A549 (cell line): ENCODE results near the gene ELF5. TPM values are rescaled to one million over a fixed set of nuclear protein-coding genes. Genes with fewer than 3 reads are reported as not detected.

Source experiments
- ATAC-seq, 2 experiments: fragments of 200-7000 bp in 1 of 2; fragments of >200 bp in 1 of 2; cut with Nextera tagmentation in 1 of 2; cut with Tn5 transposase in 1 of 2; 3 replicates each; pipeline versions ENCODE4 v1.8.0 to v1.9.1; 2018 to 2020; ENCODE audit warnings: mild to moderate bottlenecking in 1 of 2, moderate library complexity in 1 of 2
- CTCF ChIA-PET: fragments of 300-600 bp; sonication (Branson Sonifier 250); formaldehyde crosslinking; extraction: SDS; loops from one replicate; lab custom pipeline; 2021; ENCODE audit warnings: antibody characterized with exemption, inconsistent platforms; lab: Yijun Ruan, JAX
- POLR2A ChIA-PET: fragments of 350-600 bp; formaldehyde crosslinking; extraction: SDS; loops from one replicate; lab custom pipeline; 2021; ENCODE audit warnings: antibody characterized with exemption, inconsistent platforms; lab: Yijun Ruan, JAX
- DNase-seq, 2 experiments: peaks; one replicate each; pipeline versions ENCODE4 v3.0.0 to v3.0.0-alpha.2; 2011 to 2016; ENCODE audit warnings: low read depth in 1 of 2, low spot score in 1 of 2
- FAIRE-seq: peaks from 2 replicates; lab custom pipeline; 2011; peaks lifted over from hg19 to GRCh38; lab: Jason Lieb, UNC
- H3K27ac ChIP-seq, 2 experiments: fragments of >200 bp; sonication (Bioruptor Twin); formaldehyde crosslinking; 3 replicates each; pipeline ENCODE4 v1.5.1; 2016 to 2017
- H3K4me1 ChIP-seq: fragments of >200 bp; sonication (Bioruptor Twin); formaldehyde crosslinking; 3 replicates; pipeline ENCODE4 v1.6.1; 2016
- H3K4me2 ChIP-seq: fragments of >200 bp; sonication (Bioruptor Twin); formaldehyde crosslinking; 3 replicates; pipeline ENCODE4 v1.6.1; 2016
- H3K4me3 ChIP-seq: fragments of >200 bp; sonication (Bioruptor Twin); formaldehyde crosslinking; 3 replicates; pipeline ENCODE4 v1.5.1; 2016
- H3K9me3 ChIP-seq: fragments of >200 bp; sonication (Bioruptor Twin); formaldehyde crosslinking; 3 replicates; pipeline ENCODE4 v1.6.1; 2016
- CBX2 ChIP-seq: fragments of 200-600 bp; sonication (generic); IDR thresholded peaks from 2 replicates; pipeline ENCODE4 v1.6.1; 2016; ENCODE audit warnings: low read depth, mild to moderate bottlenecking, borderline replicate concordance
- CBX8 ChIP-seq: fragments of 200-600 bp; sonication (generic); IDR thresholded peaks from 2 replicates; pipeline ENCODE4 v1.6.1; 2016
- EHF ChIP-seq: fragments of 250-450 bp; sonication (Bioruptor Pico); IDR thresholded peaks from 2 replicates; pipeline ENCODE4 v1.5.0; 2020; ENCODE audit warnings: mild to moderate bottlenecking
- ESRRA ChIP-seq: fragments of 150-350 bp; IDR thresholded peaks from 2 replicates; pipeline ENCODE4 v1.6.1; 2014; ENCODE audit warnings: mild to moderate bottlenecking, low read length, borderline replicate concordance
- GATA3 ChIP-seq: IDR thresholded peaks from 2 replicates; pipeline ENCODE4 v1.6.1; 2012; ENCODE audit warnings: borderline replicate concordance
- HEYL ChIP-seq: fragments of 250-450 bp; sonication (Bioruptor Pico); IDR thresholded peaks from 2 replicates; pipeline ENCODE4 v1.8.0; 2021; ENCODE audit warnings: mild to moderate bottlenecking, moderate library complexity
- MAFK ChIP-seq: fragments of 450-650 bp; IDR thresholded peaks from 2 replicates; pipeline ENCODE4 v1.6.1; 2014; ENCODE audit not compliant: partially characterized antibody
- NPAS2 ChIP-seq: fragments of 250-450 bp; sonication (Bioruptor Pico); IDR thresholded peaks from 2 replicates; pipeline ENCODE4 v1.8.0; 2022; ENCODE audit warnings: mild to moderate bottlenecking, moderate library complexity, borderline replicate concordance
- POLR2A ChIP-seq: IDR thresholded peaks from 2 replicates; pipeline ENCODE4 v1.6.1; 2012; ENCODE audit warnings: mild to moderate bottlenecking, low read length
- RARB ChIP-seq: fragments of 250-450 bp; sonication (Bioruptor Pico); IDR thresholded peaks from 2 replicates; pipeline ENCODE4 v1.8.0; 2021; ENCODE audit warnings: mild to moderate bottlenecking, moderate library complexity
- ZSCAN20 ChIP-seq: fragments of 250-450 bp; sonication (Bioruptor Pico); IDR thresholded peaks from 2 replicates; pipeline ENCODE4 v1.8.0; 2022; ENCODE audit warnings: mild to moderate bottlenecking, moderate library complexity
- WGBS: methylation state at CpG from one replicate; pipeline ENCODE4 v1.1.6; 2017; ENCODE audit errors: missing lambda C conversion rate; 5-methylcytosine and 5-hydroxymethylcytosine counted together
- polyA plus RNA-seq, 4 experiments: library from polyadenylated mRNA; depleted of rRNA in 3 of 4; stranded (reverse); fragments of >200 nt; fragmentation: RNase III in 1 of 4; extraction: RNeasy Plus Mini Kit Qiagen cat#74134 plus additional on column Dnase treatment in 1 of 4; gene quantifications; 2 replicates in 3 of 4; 3 replicates in 1 of 4; pipeline ENCODE4 v1.2.3, GENCODE V29; 2011 to 2017
- TF ChIP-seq, protein P1 (sequence below): IDR thresholded peaks from 2 replicates; pipeline ENCODE4 v1.6.1; 2012
- TF ChIP-seq, protein P2 (sequence below): fragments of 150-350 bp; IDR thresholded peaks from 2 replicates; pipeline ENCODE4 v1.6.1; 2014; ENCODE audit warnings: low read depth, mild to moderate bottlenecking, low read length
- TF ChIP-seq, protein P3 (sequence below): fragments of >200 bp; sonication (Bioruptor Twin); formaldehyde crosslinking; IDR thresholded peaks from 2 replicates; pipeline ENCODE4 v1.6.1; 2016
- TF ChIP-seq, protein P4 (sequence below): fragments of 250-450 bp; sonication (Bioruptor Pico); IDR thresholded peaks from 2 replicates; pipeline ENCODE4 v1.5.0; 2020; ENCODE audit warnings: low read depth, mild to moderate bottlenecking, moderate library complexity
- TF ChIP-seq, protein P5 (sequence below): IDR thresholded peaks from 2 replicates; pipeline ENCODE4 v1.6.1; 2012
- TF ChIP-seq, protein P6 (sequence below): IDR thresholded peaks from 2 replicates; pipeline ENCODE4 v1.6.1; 2012; ENCODE audit warnings: low read depth, borderline replicate concordance

ELF5 gene
- polyA plus RNA-seq, 2 of the 4 experiments (the other 2 are of a cell fraction), result 0.04 TPM; not detected in 1

DNA sequence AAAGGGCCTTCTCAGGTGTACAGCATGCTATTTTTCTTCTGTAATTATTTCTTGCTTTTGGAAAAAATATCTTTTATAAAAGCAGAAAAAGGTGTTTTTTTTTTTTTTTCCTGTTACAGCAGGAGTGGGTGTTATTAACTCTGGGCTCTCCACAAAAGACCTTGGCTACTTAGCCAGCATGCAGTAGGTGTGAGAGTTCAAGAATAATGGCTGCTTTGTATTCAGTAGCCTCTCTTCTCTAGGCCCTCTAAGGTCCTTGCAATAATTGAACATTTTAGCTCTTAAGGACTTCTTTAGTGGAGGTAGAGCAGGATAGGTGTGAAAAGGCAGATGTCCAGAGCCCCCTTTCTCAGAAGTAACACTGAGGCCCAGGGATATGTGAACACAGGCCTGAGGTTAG is 3.4 kb downstream of the ELF5 start:
- Histone ChIP-seq H3K4me3 (no peak overlapping the region), H3K4me1 (peaks cover 3% of the 10 kb centered on the region; the same call in 1 of the 3 replicates), H3K27ac (no peak overlapping the region), H3K9me3 (no peaks in the 10 kb centered on the region), H3K4me2 (no peak overlapping the region)
- CTCF ChIA-PET, result interaction anchor here (1.2 to 1.6 kb wide), 2 partner anchors 18 to 76 kb away, joined by 4 read pairs; no protein-coding TSS in a partner anchor
- DNase-seq, result no peak
- TF ChIP-seq ZSCAN20 (CRISPR knock-in tag) (no peak), EHF (CRISPR knock-in tag) (no peak), POLR2A (no peak), GATA3 (no peak), CBX2 (no peak), RARB (CRISPR knock-in tag) (no peak)
- TF ChIP-seq, protein P1, sequence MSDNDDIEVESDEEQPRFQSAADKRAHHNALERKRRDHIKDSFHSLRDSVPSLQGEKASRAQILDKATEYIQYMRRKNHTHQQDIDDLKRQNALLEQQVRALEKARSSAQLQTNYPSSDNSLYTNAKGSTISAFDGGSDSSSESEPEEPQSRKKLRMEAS, result no peak
- no peak for FAIRE-seq
- no peak for ATAC-seq
- POLR2A ChIA-PET, result no interaction called here

DNA sequence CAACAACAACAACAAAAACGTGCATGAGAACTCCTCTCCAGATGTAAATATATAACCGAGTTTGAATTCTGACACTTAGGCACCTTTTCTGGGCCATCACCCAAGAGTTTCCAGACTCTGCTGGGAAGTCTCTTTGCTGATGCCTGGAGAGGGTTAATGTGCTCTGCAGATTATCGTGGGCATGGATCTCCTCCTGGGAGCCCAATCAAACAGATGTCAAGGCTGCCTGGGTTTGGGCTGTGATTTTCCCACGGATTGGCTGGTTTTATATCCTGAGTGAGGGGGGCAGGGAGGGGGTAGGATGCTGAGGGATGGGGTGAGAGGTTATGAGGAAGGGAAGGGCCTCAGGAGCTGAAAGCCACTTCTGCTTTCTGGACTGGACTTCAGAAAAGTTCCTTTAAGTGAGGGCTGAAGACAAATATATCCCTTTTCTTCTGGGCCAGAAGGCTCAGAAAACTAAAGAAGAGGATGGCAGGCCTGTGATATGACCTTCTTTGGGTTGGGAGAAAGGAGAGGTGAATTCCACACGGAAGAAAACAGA is 4.2 kb downstream of the ELF5 start:
- Histone ChIP-seq H3K4me3 (no peak overlapping the region), H3K4me1 (peaks cover 3% of the 10 kb centered on the region; the same call in 1 of the 3 replicates)
- no peak for DNase-seq
- CTCF ChIA-PET, result interaction anchor here (0.6 to 9.8 kb wide), 2 partner anchors 15 to 488 kb away, joined by 3 to 64 read pairs; no protein-coding TSS in a partner anchor
- no peak for TF ChIP-seq GATA3
- TF ChIP-seq, all 56 proteins: peak for 0
- Histone ChIP-seq H3K9me3 (no peaks in the 10 kb centered on the region), H3K27ac (peak overlapping the region in 1 of 2 experiments; percentile 53; a peak in 2 of 6 replicates), H3K4me2 (no peak overlapping the region)
- 40% methylated on average over 5 of the region's 5 CpGs for WGBS
- ATAC-seq (no peak), FAIRE-seq (no peak)
- POLR2A ChIA-PET, result no interaction called here

DNA sequence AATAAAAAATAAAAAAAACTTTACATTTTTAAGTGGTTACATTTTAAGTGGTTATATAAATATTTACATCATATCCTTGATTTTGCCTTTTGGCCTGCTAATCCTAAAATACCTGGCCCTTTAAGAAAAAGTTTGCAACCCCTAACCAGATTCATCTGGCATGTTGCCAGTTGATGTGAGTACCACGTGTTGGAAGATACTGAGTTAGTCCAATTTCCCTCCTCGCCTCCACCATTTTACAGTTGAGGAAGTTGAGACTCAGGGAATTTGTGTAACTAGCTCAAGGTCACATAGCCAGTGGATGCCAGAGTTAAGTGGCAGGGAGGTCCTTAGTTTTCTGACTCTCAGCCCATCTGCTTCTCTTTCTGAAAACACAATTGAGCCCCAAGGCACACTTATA is 5.1 kb downstream of the ELF5 start:
- Histone ChIP-seq H3K4me2 (no peak overlapping the region), H3K9me3 (no peaks in the 10 kb centered on the region), H3K27ac (no peak overlapping the region), H3K4me1 (peaks cover 3% of the 10 kb centered on the region; the same call in 1 of the 3 replicates), H3K4me3 (no peak overlapping the region)
- ATAC-seq (no peak), DNase-seq (no peak), FAIRE-seq (no peak)
- TF ChIP-seq, protein P2, sequence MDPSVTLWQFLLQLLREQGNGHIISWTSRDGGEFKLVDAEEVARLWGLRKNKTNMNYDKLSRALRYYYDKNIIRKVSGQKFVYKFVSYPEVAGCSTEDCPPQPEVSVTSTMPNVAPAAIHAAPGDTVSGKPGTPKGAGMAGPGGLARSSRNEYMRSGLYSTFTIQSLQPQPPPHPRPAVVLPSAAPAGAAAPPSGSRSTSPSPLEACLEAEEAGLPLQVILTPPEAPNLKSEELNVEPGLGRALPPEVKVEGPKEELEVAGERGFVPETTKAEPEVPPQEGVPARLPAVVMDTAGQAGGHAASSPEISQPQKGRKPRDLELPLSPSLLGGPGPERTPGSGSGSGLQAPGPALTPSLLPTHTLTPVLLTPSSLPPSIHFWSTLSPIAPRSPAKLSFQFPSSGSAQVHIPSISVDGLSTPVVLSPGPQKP, result no peak
- TF ChIP-seq ESRRA (no peak), NPAS2 (CRISPR knock-in tag) (no peak), CBX8 (no peak), MAFK (no peak), HEYL (CRISPR knock-in tag) (no peak)
- TF ChIP-seq, protein P3, sequence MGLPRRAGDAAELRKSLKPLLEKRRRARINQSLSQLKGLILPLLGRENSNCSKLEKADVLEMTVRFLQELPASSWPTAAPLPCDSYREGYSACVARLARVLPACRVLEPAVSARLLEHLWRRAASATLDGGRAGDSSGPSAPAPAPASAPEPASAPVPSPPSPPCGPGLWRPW, result no peak
- TF ChIP-seq, protein P4, sequence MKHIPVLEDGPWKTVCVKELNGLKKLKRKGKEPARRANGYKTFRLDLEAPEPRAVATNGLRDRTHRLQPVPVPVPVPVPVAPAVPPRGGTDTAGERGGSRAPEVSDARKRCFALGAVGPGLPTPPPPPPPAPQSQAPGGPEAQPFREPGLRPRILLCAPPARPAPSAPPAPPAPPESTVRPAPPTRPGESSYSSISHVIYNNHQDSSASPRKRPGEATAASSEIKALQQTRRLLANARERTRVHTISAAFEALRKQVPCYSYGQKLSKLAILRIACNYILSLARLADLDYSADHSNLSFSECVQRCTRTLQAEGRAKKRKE (CRISPR knock-in tag), result no peak
- TF ChIP-seq, protein P5, sequence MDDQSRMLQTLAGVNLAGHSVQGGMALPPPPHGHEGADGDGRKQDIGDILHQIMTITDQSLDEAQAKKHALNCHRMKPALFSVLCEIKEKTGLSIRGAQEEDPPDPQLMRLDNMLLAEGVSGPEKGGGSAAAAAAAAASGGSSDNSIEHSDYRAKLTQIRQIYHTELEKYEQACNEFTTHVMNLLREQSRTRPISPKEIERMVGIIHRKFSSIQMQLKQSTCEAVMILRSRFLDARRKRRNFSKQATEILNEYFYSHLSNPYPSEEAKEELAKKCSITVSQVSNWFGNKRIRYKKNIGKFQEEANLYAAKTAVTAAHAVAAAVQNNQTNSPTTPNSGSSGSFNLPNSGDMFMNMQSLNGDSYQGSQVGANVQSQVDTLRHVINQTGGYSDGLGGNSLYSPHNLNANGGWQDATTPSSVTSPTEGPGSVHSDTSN, result no peak
- POLR2A ChIA-PET, result no interaction called here
- WGBS, result 39% methylated on average over 2 of the region's 2 CpGs
- CTCF ChIA-PET, result interaction anchor here (9.8 kb wide), 1 partner anchor 15 kb away, joined by 64 read pairs; no protein-coding TSS in a partner anchor

DNA sequence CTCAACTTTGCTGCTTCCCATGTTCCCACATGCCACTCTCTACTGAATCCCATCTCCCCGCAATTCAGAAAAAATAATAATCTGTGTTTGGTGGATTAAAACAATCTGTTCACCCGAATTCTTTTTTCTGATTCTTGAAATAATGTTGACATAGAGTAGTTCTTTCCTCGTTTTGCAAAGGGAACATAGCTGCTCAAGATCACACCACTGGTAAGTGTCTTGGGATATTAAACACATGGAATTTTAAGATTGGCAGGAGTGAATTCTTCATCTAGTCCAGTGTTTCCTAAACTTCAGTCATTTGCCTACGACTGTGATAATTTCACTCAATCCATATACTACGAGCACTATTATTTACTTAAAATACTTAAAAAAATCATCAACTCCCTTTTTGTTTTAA is 6.0 kb downstream of the ELF5 start:
- TF ChIP-seq, protein P6, sequence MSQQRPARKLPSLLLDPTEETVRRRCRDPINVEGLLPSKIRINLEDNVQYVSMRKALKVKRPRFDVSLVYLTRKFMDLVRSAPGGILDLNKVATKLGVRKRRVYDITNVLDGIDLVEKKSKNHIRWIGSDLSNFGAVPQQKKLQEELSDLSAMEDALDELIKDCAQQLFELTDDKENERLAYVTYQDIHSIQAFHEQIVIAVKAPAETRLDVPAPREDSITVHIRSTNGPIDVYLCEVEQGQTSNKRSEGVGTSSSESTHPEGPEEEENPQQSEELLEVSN, result no peak
- TF ChIP-seq, all 56 proteins: peak for 0
- ATAC-seq, result no peak
- H3K4me3 ChIP-seq, result no peak overlapping the region
- H3K27ac ChIP-seq, result 0 out of 6 replicates have a peak overlapping the region, but pooled peaks of 1 of the 2 experiments have one; percentile 3
- no peak overlapping the region for H3K4me2 ChIP-seq
- no peak for DNase-seq
- ChIA-PET POLR2A (no interaction called here), CTCF (interaction anchor here (9.8 kb wide), 1 partner anchor 14 kb away, joined by 64 read pairs; no protein-coding TSS in a partner anchor)
- no peaks in the 10 kb centered on the region for H3K9me3 ChIP-seq
- FAIRE-seq, result no peak
- peaks cover 3% of the 10 kb centered on the region; the same call in 2 of the 3 replicates for H3K4me1 ChIP-seq
- WGBS, result 81% methylated on average over 5 of the region's 5 CpGs
